ENCODE measurements around the gene CDKN2B-AS1. TPM values are rescaled to one million over a fixed set of nuclear protein-coding genes. Genes with fewer than 3 reads are reported as not detected.
"Not testable (repeated sequence)": the region's sequence is repeated elsewhere in the genome, so short reads cannot be mapped to it uniquely, and the experiment has no call there.

CDKN2B-AS1 gene
- total RNA-seq, 4 donors from 2014 or later, result 0.38 to 0.56 TPM; not detected in 2

DNA sequence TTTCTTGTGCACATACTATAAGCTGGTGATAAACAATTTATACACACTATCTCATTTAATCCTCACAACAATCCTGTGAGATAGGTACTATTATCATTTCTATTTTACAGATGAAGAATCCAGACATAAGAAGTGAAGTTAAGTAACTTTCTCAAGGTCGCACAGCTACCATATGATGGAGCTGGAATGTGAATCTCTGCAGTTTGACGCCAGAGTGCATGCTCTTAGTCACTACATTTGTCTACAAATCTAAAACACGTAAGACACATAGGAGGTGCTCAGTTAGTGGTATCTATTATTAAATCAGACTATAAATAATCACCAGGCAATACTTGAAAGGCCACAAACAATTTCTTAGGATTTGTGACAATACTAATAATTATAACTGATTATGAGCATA, 59.5 kb downstream of the CDKN2B-AS1 start:
- intact Hi-C loops (cut with DNase I), result no loop called here
- no peak for DNase-seq
- WGBS, 2 donors, result 96% methylated on average over 3 of the region's 3 CpGs

DNA sequence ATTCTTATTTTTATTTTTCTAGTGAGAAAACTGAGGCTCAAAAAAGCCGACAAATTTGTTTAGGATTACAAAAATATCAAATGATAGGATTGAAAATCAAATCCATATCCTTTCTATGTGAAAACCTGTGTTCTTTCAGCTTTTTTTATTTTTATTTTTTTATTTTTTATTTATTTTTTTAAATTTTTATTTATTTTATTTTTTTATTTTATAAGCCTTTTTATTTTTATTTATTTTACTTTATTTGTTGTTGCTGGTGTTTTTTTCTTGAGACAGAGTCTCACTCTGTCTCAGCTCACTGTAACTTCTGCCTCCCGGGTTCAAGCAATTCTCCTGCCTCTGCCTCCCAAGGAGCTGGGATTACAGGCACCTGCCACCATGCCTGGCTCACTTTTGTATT, 59.9 kb downstream of the CDKN2B-AS1 start:
- Histone ChIP-seq H3K27ac (no peak overlapping the region), H3K36me3 (no peaks in the 10 kb centered on the region), H3K4me3 (replicated peaks in 1 of 3) (no peak overlapping the region), H3K27me3 (no peaks in the 10 kb centered on the region), H3K4me1 (no peaks in the 10 kb centered on the region), H3K9me3 (no peaks in the 10 kb centered on the region)
- no peak for DNase-seq
- intact Hi-C loops (cut with DNase I), result no loop called here
- TF ChIP-seq POLR2A (IDR thresholded peaks at IDR 0.05) (no peak), CTCF (IDR thresholded peaks at IDR 0.05) (no peak)
- 97% methylated on average over 2 of the region's 2 CpGs for WGBS, 2 donors

More for the DNA sequence above, 59.5 kb downstream of the CDKN2B-AS1 start:
- Histone ChIP-seq H3K4me3 (replicated peaks in 1 of 3) (no peak overlapping the region), H3K36me3 (no peaks in the 10 kb centered on the region), H3K9me3 (no peaks in the 10 kb centered on the region), H3K27ac (no peak overlapping the region), H3K27me3 (no peaks in the 10 kb centered on the region), H3K4me1 (no peaks in the 10 kb centered on the region)
- TF ChIP-seq POLR2A (IDR thresholded peaks at IDR 0.05) (no peak), CTCF (IDR thresholded peaks at IDR 0.05) (no peak)

- Histone ChIP-seq H3K36me3 (no peaks in the 10 kb centered on the region), H3K27ac (no peak overlapping the region), H3K4me3 (replicated peaks in 1 of 3) (no peak overlapping the region), H3K27me3 (no peaks in the 10 kb centered on the region), H3K9me3 (no peaks in the 10 kb centered on the region), H3K4me1 (no peaks in the 10 kb centered on the region)
- intact Hi-C loops (cut with DNase I), result no loop called here
- TF ChIP-seq CTCF (IDR thresholded peaks at IDR 0.05) (no peak), POLR2A (IDR thresholded peaks at IDR 0.05) (no peak)
- DNase-seq, result no peak
Observed at GRCh38 chr9:22055090-22055489, 60.5 kb downstream of the CDKN2B-AS1 start.

- intact Hi-C loops (cut with DNase I), result no loop called here
- Histone ChIP-seq H3K4me1 (no peaks in the 10 kb centered on the region), H3K36me3 (no peaks in the 10 kb centered on the region), H3K27me3 (no peaks in the 10 kb centered on the region), H3K9me3 (no peaks in the 10 kb centered on the region), H3K27ac (no peak overlapping the region), H3K4me3 (replicated peaks in 1 of 3) (no peak overlapping the region)
- WGBS, 2 donors, result 28 to 45% methylated on average over 3 of the region's 3 CpGs
- no peak for DNase-seq
- no peak for TF ChIP-seq POLR2A (IDR thresholded peaks at IDR 0.05)
- TF ChIP-seq CTCF (IDR thresholded peaks at IDR 0.05), result no peak
Observed at GRCh38 chr9:22056402-22056801, 61.8 kb downstream of the CDKN2B-AS1 start.

GRCh38 chr9:22057972-22058371, 63.4 kb downstream of the CDKN2B-AS1 start:
- intact Hi-C loops (cut with DNase I), result not testable (repeated sequence)

GRCh38 chr9:22060831-22061383, 66.3 kb downstream of the CDKN2B-AS1 start:
- Histone ChIP-seq H3K27ac (no peak overlapping the region), H3K4me3 (replicated peaks in 1 of 3) (no peak overlapping the region), H3K9me3 (no peaks in the 10 kb centered on the region), H3K27me3 (no peaks in the 10 kb centered on the region), H3K36me3 (no peaks in the 10 kb centered on the region), H3K4me1 (no peaks in the 10 kb centered on the region)
- TF ChIP-seq CTCF (IDR thresholded peaks at IDR 0.05) (no peak), POLR2A (IDR thresholded peaks at IDR 0.05) (no peak)
- DNase-seq, result no peak
- intact Hi-C loops (cut with DNase I), result no loop called here
- 86 to 89% methylated on average over 4 of the region's 4 CpGs for WGBS, 2 donors

More at GRCh38 chr9:22057972-22058371, 63.4 kb downstream of the CDKN2B-AS1 start:
- H3K36me3 ChIP-seq; H3K27ac ChIP-seq; DNase-seq; H3K4me1 ChIP-seq; H3K27me3 ChIP-seq; H3K9me3 ChIP-seq; H3K4me3 ChIP-seq (replicated peaks in 1 of 3): not testable (repeated sequence)
- 93 to 95% methylated on average over 6 of the region's 6 CpGs for WGBS, 2 donors
